Putamen (tissue), 1 donor: Measurements from ENCODE around the gene MACROD2.
A peak's percentile ranks its signal among the peaks of the same experiment; 100 is the strongest.

Source experiments
- DNase-seq: peaks from one replicate; pipeline ENCODE4 v3.0.0-alpha.2; 2016; ENCODE audit warnings: low spot score

Gene MACROD2

DNA sequence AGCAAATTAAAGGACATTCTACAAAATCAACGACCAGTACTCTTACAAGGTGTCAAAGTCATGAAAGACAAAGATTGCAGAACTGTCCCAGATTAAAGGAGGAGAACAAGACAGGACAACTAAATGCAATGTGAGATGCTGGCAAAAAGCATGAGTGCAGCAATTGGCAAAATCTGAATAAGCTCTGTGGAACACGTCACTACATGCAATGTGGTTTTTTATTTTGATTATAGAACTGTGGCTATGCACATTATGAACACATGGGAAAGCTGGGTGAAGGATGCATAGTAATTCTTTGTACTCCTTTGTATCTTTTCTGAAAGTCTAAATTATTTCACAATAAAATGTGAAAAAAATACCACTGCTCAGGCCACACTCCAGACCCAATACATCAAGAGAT lies 2068.6 kb downstream of the MACROD2 start:
- DNase-seq: no peak

DNA sequence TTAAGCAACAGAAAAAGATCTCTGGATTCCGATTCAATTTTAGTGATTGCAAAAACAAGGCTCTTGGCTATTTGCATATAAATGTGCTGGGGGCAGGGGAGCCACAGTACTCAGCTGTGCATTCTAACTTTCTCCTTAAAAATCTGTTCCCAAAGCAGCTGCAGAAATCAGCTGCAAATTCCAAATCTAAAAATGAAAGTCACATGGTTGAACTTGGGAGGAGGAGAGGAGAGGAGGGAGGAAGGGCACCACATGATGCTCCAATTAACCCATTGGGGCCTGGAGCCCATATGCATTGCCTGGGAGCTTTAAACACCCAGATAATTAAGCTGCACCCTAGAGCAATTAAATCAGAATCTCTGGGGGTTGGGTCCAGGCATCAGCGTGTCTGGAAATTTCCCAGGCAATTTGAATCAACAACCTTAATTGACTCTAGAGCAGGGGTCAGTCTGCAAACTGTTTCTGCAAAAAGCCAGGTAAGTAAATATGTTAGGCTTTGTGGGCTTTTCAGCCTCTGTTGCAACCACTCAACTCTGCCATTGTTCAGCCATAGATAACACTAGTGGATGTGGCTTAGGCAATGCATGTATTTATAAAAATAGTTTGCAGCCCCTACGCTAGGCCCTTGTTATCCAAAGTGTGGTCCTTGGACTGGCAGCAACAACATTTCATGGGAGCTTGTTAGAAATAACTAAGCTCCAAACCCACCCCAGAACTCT lies 2069.8 kb downstream of the MACROD2 start:
- DNase-seq: peak; percentile 37

DNA sequence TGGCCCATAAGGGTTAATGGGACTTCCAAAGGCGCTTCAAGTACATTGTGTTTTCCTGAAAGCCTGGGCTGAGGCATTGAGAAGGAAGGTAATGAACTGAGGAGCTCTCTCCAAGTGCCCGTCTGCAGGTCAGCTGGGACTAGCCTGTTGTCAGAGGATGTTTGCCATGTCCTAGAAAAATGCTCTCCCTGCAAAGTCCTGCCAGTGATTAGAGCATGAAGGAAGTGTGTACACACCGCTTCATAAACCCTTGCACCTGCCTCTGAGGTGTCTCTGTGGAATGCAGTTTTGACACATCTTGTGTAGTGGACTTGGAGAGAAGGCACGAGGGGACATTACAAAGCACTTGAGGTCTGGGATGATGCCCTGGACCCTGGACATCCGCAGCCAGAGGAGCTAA lies 2071.3 kb downstream of the MACROD2 start:
- DNase-seq: no peak

- DNase-seq: no peak
Observed at GRCh38 chr20:16069389-16070010, 2074.2 kb downstream of the MACROD2 start.

- no peak for DNase-seq
Observed at GRCh38 chr20:16072220-16072619, 2076.9 kb downstream of the MACROD2 start.

- DNase-seq: no peak
Observed at GRCh38 chr20:16078172-16078898, 2083.0 kb downstream of the MACROD2 start.

DNA sequence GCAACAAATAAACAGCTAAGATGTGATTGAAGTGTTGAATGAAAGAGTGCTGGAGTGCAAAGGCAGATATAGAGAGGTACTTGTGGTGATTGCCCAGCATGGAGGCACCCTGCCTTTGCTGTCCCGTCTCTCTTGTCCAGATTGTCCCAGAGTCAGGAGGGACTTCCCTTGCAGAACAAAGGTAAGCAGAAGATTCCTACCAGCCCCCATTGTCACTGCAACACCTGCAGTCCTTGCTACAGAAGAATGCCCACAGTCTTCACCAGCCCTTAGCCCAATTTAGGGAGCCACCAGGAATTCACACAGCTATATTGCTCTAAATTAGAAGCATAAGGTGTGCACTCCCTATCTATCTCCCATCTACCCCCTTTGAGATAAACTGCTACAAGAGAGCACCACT lies 2086.1 kb downstream of the MACROD2 start:
- no peak for DNase-seq

- no peak for DNase-seq
Observed at GRCh38 chr20:16082051-16082550, 2086.8 kb downstream of the MACROD2 start.

GRCh38 chr20:16083639-16084280 lies 2088.4 kb downstream of the MACROD2 start:
- DNase-seq: no peak

DNA sequence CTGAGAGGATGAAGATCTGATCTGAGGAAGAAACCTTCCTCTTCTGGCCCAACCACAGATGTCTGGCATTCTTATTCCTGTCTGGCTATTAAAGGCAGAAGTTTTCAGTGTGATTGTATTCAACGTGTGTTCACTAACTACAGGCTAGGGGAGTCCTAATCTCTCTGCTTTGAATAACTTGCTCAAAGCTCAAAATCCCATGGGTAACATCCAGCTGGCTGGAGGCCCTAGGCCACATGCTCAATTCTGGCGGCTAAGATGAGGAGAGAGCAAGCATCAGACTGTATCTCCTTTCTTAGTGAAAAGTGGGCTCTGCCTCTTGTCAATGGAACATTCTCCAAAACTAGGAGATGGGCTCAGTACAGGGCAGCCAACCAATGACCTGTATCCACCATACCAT lies 2099.9 kb downstream of the MACROD2 start:
- no peak for DNase-seq

GRCh38 chr20:16096756-16097326 lies 2101.5 kb downstream of the MACROD2 start:
- DNase-seq: no peak

DNA sequence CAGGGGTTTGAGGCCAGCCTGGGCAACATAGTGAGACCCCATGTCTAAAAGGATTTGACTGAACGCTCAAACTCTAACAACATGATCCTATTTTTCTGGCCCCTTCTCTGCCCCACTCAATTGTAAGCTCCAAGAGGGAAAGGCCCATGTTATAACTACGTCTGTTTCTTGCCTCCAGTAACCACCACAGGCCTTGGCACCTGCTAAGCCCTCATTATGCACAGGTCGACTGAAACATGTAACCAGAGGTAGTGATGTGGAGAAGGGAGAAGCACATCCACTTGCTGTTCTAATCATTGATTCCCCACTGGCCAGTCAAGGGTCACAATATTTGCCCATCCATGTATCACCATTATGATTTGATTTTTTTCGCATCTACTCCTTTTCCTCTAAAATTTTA lies 2102.5 kb downstream of the MACROD2 start:
- no peak for DNase-seq

- no peak for DNase-seq
Observed at GRCh38 chr20:16098890-16099639, 2103.7 kb downstream of the MACROD2 start.

- no peak for DNase-seq
Observed at GRCh38 chr20:16100111-16100510, 2104.8 kb downstream of the MACROD2 start.

DNA sequence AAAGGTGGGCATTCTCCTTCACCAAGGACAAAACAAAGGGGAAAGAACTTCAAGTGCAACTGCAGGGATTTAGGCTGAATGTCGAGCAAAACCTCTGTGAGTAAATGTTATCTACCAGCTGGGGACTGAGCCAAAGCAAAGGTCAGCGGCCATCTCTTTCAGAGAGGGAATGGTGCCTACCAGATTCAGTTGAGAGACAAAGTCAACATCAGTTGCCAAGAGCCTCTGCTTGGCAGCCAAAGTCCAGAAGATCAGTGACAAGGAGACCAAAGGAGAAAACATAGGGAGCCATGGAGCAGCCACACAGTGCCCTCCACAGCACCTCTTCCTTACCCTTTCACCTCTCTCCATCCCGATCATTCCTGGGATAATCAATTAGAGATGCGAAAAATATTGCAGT lies 2105.5 kb downstream of the MACROD2 start:
- no peak for DNase-seq
